Vagina (tissue), 2 donors: ENCODE measurements around the gene LBP.

Experiments
- POLR2A ChIP-seq, 2 donors: fragments of 450-650 bp; IDR thresholded peaks; one replicate each; pipeline ENCODE4 v1.6.1; 2017; ENCODE audit warnings: antibody characterized with exemption in 2 of 2, mild to moderate bottlenecking in 2 of 2, moderate library complexity in 2 of 2
- TF ChIP-seq, protein P1 (sequence below), 3 experiments: fragments of 450-650 bp in 2 of 3; fragments of 200-600 bp in 1 of 3; sonication (generic) in 1 of 3; IDR thresholded peaks; one replicate each; pipeline ENCODE4 v1.5.1; 2017 to 2019; ENCODE audit warnings: antibody characterized with exemption in 3 of 3, mild to moderate bottlenecking in 2 of 3, moderate library complexity in 2 of 3

GRCh38 chr20:38372806-38373205, 26.5 kb downstream of the LBP start:
- no peak for TF ChIP-seq POLR2A (IDR thresholded peaks at IDR 0.05)
- TF ChIP-seq, protein P1, sequence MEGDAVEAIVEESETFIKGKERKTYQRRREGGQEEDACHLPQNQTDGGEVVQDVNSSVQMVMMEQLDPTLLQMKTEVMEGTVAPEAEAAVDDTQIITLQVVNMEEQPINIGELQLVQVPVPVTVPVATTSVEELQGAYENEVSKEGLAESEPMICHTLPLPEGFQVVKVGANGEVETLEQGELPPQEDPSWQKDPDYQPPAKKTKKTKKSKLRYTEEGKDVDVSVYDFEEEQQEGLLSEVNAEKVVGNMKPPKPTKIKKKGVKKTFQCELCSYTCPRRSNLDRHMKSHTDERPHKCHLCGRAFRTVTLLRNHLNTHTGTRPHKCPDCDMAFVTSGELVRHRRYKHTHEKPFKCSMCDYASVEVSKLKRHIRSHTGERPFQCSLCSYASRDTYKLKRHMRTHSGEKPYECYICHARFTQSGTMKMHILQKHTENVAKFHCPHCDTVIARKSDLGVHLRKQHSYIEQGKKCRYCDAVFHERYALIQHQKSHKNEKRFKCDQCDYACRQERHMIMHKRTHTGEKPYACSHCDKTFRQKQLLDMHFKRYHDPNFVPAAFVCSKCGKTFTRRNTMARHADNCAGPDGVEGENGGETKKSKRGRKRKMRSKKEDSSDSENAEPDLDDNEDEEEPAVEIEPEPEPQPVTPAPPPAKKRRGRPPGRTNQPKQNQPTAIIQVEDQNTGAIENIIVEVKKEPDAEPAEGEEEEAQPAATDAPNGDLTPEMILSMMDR (IDR thresholded peaks at IDR 0.05): no peak
